ENCODE data around the gene DIDO1. TPM values are rescaled to one million over a fixed set of nuclear protein-coding genes. Genes with fewer than 3 reads are reported as not detected.

Gene DIDO1
- total RNA-seq, 1 experiment from 2014 or later = 33.2 TPM

DNA sequence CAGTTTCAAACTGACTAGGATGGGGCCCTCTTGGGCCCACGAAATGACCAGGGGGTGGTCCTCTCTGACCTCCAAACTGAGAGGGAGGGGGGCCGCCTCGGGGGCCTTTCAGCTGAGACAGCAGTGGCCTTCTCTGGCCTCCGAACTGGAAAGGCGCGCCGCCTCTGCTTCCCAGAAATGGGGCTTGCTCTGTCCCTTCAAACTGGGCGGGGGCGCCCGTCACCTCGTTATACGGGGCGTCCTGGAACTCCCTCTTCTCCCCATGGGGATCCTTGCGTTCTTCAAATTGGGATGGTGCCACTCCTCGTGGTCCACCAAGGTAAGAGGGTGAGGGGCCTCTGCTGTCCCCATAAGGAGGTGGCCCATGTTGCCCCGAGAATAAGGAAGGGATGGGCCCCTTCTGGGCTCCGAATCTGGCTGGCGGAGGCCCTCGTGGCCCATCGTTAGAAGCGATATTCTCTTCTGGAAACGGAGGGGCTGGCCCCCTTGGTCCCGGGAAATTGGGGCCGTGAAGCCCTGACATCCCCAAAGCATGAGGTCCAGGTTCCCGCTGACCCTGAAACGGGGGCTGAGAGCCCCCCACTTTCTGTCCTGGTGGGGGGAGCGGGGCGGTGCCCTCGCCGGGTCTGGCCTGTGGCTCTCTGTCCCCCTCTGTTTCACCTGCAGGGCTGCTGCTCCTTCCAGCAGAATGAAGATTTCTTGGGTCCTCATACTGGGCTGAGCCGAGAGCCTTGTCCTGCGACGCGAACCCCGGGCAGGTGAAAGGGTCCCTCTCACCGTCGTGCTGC is 46.0 kb downstream of the DIDO1 start:
- H3K9me3 ChIP-seq (ENCODE audit: low read length) = no peaks in the 10 kb centered on the region
- H3K9ac ChIP-seq (ENCODE audit: low read length) = no peak overlapping the region
- DNase-seq = no peak
- no peaks in the 10 kb centered on the region for H3K27me3 ChIP-seq (ENCODE audit: low read length)
- no peaks in the 10 kb centered on the region for H3K4me1 ChIP-seq (ENCODE audit: insufficient read depth, low read length)
- no peaks in the 10 kb centered on the region for H3K9me2 ChIP-seq (replicated peaks; ENCODE audit: low read length)
- no peak overlapping the region for H2AFZ ChIP-seq (ENCODE audit: low read length)
- BruUV-seq (replicated peaks) = no TSS peak
- H3K4me3 ChIP-seq (ENCODE audit: low read length) = no peak overlapping the region
- ChIA-PET POLR2A (ENCODE audit: unreplicated experiment) (no interaction called here), CTCF (no interaction called here)
- H3F3A ChIP-seq (ENCODE audit: low read length, unreplicated experiment) = peaks cover 4% of the 10 kb centered on the region
- no peak overlapping the region for H3K27ac ChIP-seq (ENCODE audit: low read length)
- ATAC-seq = no peak
- intact Hi-C loops (cut with micrococcal nuclease) = no loop called here
- no peaks in the 10 kb centered on the region for H3K36me3 ChIP-seq (ENCODE audit: low read depth, low read length)
- no peak for TF ChIP-seq EZH2 (IDR thresholded peaks at IDR 0.05; ENCODE audit: low read length, unreplicated experiment)
- TF ChIP-seq EZH2phosphoT487 (IDR thresholded peaks at IDR 0.05; ENCODE audit: borderline replicate concordance, low read length) = no peak
- no peak for TF ChIP-seq CTCF (conservative IDR thresholded peaks at IDR 0.05; ENCODE audit: low read depth, low read length)
- H3K4me2 ChIP-seq (ENCODE audit: low read length) = no peak overlapping the region
- no peaks in the 10 kb centered on the region for H3K79me2 ChIP-seq (ENCODE audit: low read length)
- H4K20me1 ChIP-seq (ENCODE audit: low read length) = no peaks in the 10 kb centered on the region

- H3K27me3 ChIP-seq (ENCODE audit: low read length) = no peaks in the 10 kb centered on the region
- H3K9me3 ChIP-seq (ENCODE audit: low read length) = no peaks in the 10 kb centered on the region
- no peaks in the 10 kb centered on the region for H3K79me2 ChIP-seq (ENCODE audit: low read length)
- H3K4me1 ChIP-seq (ENCODE audit: insufficient read depth, low read length) = peaks cover 1% of the 10 kb centered on the region; the same call in 1 of the 2 replicates
- no peak for TF ChIP-seq CTCF (conservative IDR thresholded peaks at IDR 0.05; ENCODE audit: low read depth, low read length)
- no peak for TF ChIP-seq EZH2 (IDR thresholded peaks at IDR 0.05; ENCODE audit: low read length, unreplicated experiment)
- no peak for TF ChIP-seq EZH2phosphoT487 (IDR thresholded peaks at IDR 0.05; ENCODE audit: borderline replicate concordance, low read length)
- no peaks in the 10 kb centered on the region for H3K9me2 ChIP-seq (replicated peaks; ENCODE audit: low read length)
- no peak overlapping the region for H3K9ac ChIP-seq (ENCODE audit: low read length)
- BruUV-seq (replicated peaks) = no TSS peak
- intact Hi-C loops (cut with micrococcal nuclease) = no loop called here
- H2AFZ ChIP-seq (ENCODE audit: low read length) = no peak overlapping the region
- no peak overlapping the region for H3K4me3 ChIP-seq (ENCODE audit: low read length)
- H3K27ac ChIP-seq (ENCODE audit: low read length) = no peak overlapping the region
- POLR2A ChIA-PET (ENCODE audit: unreplicated experiment) = no interaction called here
- peaks cover 7% of the 10 kb centered on the region for H3F3A ChIP-seq (ENCODE audit: low read length, unreplicated experiment)
- CTCF ChIA-PET = no interaction called here
- ATAC-seq (no peak), DNase-seq (no peak)
- H3K4me2 ChIP-seq (ENCODE audit: low read length) = no peak overlapping the region
- H3K36me3 ChIP-seq (ENCODE audit: low read depth, low read length) = no peaks in the 10 kb centered on the region
- H4K20me1 ChIP-seq (ENCODE audit: low read length) = no peaks in the 10 kb centered on the region
These were observed 46.8 kb downstream of the DIDO1 start for GRCh38 chr20:62879275-62880146.

Measured in PC-3 (cell line).